PC-3 (cell line): Measurements from ENCODE around the gene FAT4.

Experiments used
- EZH2 ChIP-seq: fragments of 300-600 bp; sonication (generic); IDR thresholded peaks from one replicate; pipeline ENCODE4 v1.6.1; 2017; ENCODE audit warnings: antibody characterized with exemption, mild to moderate bottlenecking, low read length; ENCODE audit not compliant: unreplicated experiment
- TF ChIP-seq, protein P1 (sequence below): fragments of 300-600 bp; sonication (generic); conservative IDR thresholded peaks from 2 replicates; pipeline ENCODE4 v1.5.1; 2017; ENCODE audit warnings: antibody characterized with exemption, low read depth, mild to moderate bottlenecking, low read length

- TF ChIP-seq, protein P1, sequence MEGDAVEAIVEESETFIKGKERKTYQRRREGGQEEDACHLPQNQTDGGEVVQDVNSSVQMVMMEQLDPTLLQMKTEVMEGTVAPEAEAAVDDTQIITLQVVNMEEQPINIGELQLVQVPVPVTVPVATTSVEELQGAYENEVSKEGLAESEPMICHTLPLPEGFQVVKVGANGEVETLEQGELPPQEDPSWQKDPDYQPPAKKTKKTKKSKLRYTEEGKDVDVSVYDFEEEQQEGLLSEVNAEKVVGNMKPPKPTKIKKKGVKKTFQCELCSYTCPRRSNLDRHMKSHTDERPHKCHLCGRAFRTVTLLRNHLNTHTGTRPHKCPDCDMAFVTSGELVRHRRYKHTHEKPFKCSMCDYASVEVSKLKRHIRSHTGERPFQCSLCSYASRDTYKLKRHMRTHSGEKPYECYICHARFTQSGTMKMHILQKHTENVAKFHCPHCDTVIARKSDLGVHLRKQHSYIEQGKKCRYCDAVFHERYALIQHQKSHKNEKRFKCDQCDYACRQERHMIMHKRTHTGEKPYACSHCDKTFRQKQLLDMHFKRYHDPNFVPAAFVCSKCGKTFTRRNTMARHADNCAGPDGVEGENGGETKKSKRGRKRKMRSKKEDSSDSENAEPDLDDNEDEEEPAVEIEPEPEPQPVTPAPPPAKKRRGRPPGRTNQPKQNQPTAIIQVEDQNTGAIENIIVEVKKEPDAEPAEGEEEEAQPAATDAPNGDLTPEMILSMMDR: no peak
- TF ChIP-seq EZH2: no peak
Measured at GRCh38 chr4:125323654-125324053, 8.9 kb downstream of the FAT4 start.
